OCI-LY3 (cell line): ENCODE data around the gene DPP10.

ENCODE experiments used
- H2AFZ ChIP-seq: fragments of 200-600, 300-600 bp; shearing (Covaris generic); 2 replicates; pipeline ENCODE4 v1.6.0; 2014; ENCODE audit warnings: antibody characterized with exemption, low read depth, low read length
- H3K27ac ChIP-seq: fragments of 200-600, 300-600 bp; sonication (generic); 2 replicates; pipeline ENCODE4 v1.5.1; 2014; ENCODE audit warnings: mild to moderate bottlenecking, low read length, moderate library complexity, mixed read lengths
- H3K27me3 ChIP-seq: fragments of 200-600, 300-600 bp; sonication (generic); 2 replicates; pipeline ENCODE4 v1.6.1; 2014; ENCODE audit warnings: low read depth, low read length, mixed read lengths
- H3K36me3 ChIP-seq: fragments of 200-600, 300-600 bp; sonication (generic); replicated peaks from 2 replicates; pipeline ENCODE3; 2014; ENCODE audit warnings: low read depth, low read length, mixed read lengths
- H3K4me1 ChIP-seq: fragments of 300-600, 200-600 bp; sonication (generic); 2 replicates; pipeline ENCODE4 v1.6.1; 2014; ENCODE audit warnings: low read length, mixed read lengths
- H3K4me2 ChIP-seq: fragments of 200-600, 300-600 bp; sonication (generic); 2 replicates; pipeline ENCODE4 v1.6.1; 2014; ENCODE audit warnings: low read length, mixed read lengths
- H3K4me3 ChIP-seq: fragments of 300-600, 200-600 bp; sonication (generic); 2 replicates; pipeline ENCODE4 v1.5.1; 2014; ENCODE audit warnings: antibody characterized with exemption, mild to moderate bottlenecking, low read length, moderate library complexity
- H3K79me2 ChIP-seq: fragments of 300-600, 200-600 bp; shearing (Covaris generic); 2 replicates; pipeline ENCODE4 v1.6.1; 2014; ENCODE audit warnings: mild to moderate bottlenecking, low read length, mixed read lengths
- H3K9ac ChIP-seq: fragments of 300-600, 200-600 bp; shearing (Covaris generic); 2 replicates; pipeline ENCODE4 v1.6.0; 2014; ENCODE audit warnings: mild to moderate bottlenecking, low read length, moderate library complexity
- H3K9me3 ChIP-seq: fragments of 200-600, 300-600 bp; shearing (Covaris generic); 2 replicates; pipeline ENCODE4 v1.6.1; 2014; ENCODE audit warnings: low read length, mixed read lengths; ENCODE audit not compliant: insufficient read depth
- H4K20me1 ChIP-seq: fragments of 200-600, 300-600 bp; sonication (generic); 2 replicates; pipeline ENCODE4 v1.6.1; 2016; ENCODE audit warnings: low read length, mixed read lengths; ENCODE audit not compliant: insufficient read depth
- EZH2phosphoT487 ChIP-seq: fragments of 200-600 bp; shearing (Covaris generic); IDR thresholded peaks from 2 replicates; pipeline ENCODE4 v1.6.1; 2018; ENCODE audit warnings: antibody characterized with exemption, mixed run types, low read depth
- TF ChIP-seq, protein P1 (sequence below): fragments of 200-600, 300-600 bp; sonication (generic); IDR thresholded peaks from 2 replicates; pipeline ENCODE4 v1.5.1; 2014; ENCODE audit warnings: antibody characterized with exemption, low read length, low read depth

The DPP10 gene

DNA sequence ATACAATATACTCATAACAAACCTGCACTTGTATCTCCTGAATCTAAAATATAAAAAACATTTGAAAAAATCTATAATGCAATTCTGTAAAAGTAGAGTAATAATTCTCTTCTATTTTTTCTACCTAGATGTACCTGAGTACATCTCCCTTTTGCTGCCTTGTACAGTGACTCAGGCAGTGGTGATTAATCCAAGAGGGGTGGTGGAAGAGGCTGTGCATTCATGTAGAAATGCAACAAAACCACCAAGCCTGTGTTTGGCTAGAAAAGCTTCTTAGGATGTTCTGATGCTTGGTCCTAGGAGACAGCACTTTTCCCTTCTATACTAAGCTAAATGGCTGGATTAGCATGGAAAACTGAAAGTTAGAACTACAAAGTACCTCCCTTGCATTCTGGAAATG lies 245.8 kb downstream of the DPP10 start:
- H2AFZ ChIP-seq = no peak overlapping the region
- TF ChIP-seq, protein P1, sequence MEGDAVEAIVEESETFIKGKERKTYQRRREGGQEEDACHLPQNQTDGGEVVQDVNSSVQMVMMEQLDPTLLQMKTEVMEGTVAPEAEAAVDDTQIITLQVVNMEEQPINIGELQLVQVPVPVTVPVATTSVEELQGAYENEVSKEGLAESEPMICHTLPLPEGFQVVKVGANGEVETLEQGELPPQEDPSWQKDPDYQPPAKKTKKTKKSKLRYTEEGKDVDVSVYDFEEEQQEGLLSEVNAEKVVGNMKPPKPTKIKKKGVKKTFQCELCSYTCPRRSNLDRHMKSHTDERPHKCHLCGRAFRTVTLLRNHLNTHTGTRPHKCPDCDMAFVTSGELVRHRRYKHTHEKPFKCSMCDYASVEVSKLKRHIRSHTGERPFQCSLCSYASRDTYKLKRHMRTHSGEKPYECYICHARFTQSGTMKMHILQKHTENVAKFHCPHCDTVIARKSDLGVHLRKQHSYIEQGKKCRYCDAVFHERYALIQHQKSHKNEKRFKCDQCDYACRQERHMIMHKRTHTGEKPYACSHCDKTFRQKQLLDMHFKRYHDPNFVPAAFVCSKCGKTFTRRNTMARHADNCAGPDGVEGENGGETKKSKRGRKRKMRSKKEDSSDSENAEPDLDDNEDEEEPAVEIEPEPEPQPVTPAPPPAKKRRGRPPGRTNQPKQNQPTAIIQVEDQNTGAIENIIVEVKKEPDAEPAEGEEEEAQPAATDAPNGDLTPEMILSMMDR = no peak
- TF ChIP-seq EZH2phosphoT487 = no peak
- H3K4me2 ChIP-seq = no peak overlapping the region
- no peaks in the 10 kb centered on the region for H4K20me1 ChIP-seq
- no peaks in the 10 kb centered on the region for H3K27me3 ChIP-seq
- H3K36me3 ChIP-seq = no peaks in the 10 kb centered on the region
- no peak overlapping the region for H3K9ac ChIP-seq
- no peak overlapping the region for H3K4me3 ChIP-seq
- H3K27ac ChIP-seq = no peak overlapping the region
- no peaks in the 10 kb centered on the region for H3K79me2 ChIP-seq
- H3K9me3 ChIP-seq = no peaks in the 10 kb centered on the region
- H3K4me1 ChIP-seq = no peaks in the 10 kb centered on the region

DNA sequence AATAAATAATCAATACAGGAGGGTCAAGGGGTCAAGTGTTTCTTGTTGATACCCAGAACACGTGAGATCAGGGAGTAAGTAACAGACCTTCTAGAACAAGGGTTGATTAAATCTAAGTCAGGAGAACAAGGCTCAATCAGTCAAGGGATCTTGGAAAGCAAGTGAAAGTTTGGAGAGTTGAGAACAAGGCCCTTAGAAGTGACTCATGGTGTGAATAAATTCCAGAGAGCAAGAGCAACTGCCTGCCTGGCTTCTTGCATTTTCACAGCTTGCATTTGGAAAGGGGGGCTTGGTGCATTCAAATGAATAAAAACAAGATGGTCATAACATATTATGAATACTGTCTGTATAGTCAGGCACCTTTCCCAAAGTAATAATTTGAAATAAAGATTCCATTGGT lies 256.1 kb downstream of the DPP10 start:
- no peaks in the 10 kb centered on the region for H3K79me2 ChIP-seq
- no peaks in the 10 kb centered on the region for H3K9me3 ChIP-seq
- H3K4me1 ChIP-seq = no peaks in the 10 kb centered on the region
- no peak overlapping the region for H3K27ac ChIP-seq
- H3K4me2 ChIP-seq = no peak overlapping the region
- no peak overlapping the region for H3K4me3 ChIP-seq
- no peaks in the 10 kb centered on the region for H3K36me3 ChIP-seq
- no peaks in the 10 kb centered on the region for H4K20me1 ChIP-seq
- no peak overlapping the region for H3K9ac ChIP-seq
- no peak overlapping the region for H2AFZ ChIP-seq
- no peaks in the 10 kb centered on the region for H3K27me3 ChIP-seq
- TF ChIP-seq, protein P1 = no peak
- no peak for TF ChIP-seq EZH2phosphoT487

DNA sequence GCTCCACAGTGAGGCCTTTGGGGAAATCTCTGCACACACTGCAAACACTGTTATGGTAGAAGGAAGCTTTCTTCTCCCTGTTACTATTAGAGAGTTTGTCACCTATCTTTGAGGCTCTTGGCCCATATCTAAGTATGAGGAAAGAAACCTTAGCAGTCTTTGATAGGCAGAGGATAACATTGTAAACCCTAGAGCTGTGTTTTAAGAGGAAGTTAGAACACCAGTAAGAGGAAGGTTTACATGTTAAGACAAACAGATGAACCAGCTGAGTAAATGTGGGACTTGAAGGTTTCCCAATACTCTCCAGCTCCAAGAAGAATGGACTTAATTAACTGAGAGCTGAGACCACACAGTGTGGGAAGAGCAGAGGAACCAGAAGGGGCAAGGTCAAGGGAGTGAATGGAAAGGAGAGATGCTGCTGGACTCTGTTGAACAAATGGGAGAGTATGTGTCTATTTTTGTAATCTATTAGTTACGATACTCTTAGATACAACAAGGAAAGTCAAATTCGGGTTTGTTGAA lies 257.0 kb downstream of the DPP10 start:
- H3K4me2 ChIP-seq = no peak overlapping the region
- H3K27me3 ChIP-seq = no peaks in the 10 kb centered on the region
- no peak overlapping the region for H3K9ac ChIP-seq
- no peaks in the 10 kb centered on the region for H4K20me1 ChIP-seq
- H2AFZ ChIP-seq = no peak overlapping the region
- no peaks in the 10 kb centered on the region for H3K9me3 ChIP-seq
- no peak overlapping the region for H3K27ac ChIP-seq
- H3K4me1 ChIP-seq = no peaks in the 10 kb centered on the region
- no peak overlapping the region for H3K4me3 ChIP-seq
- no peak for TF ChIP-seq EZH2phosphoT487
- H3K36me3 ChIP-seq = no peaks in the 10 kb centered on the region
- H3K79me2 ChIP-seq = no peaks in the 10 kb centered on the region

GRCh38 chr2:114700440-114700839 lies 258.0 kb downstream of the DPP10 start:
- no peaks in the 10 kb centered on the region for H3K36me3 ChIP-seq
- H3K79me2 ChIP-seq = no peaks in the 10 kb centered on the region
- no peak overlapping the region for H3K4me2 ChIP-seq
- no peaks in the 10 kb centered on the region for H3K9me3 ChIP-seq
- H4K20me1 ChIP-seq = no peaks in the 10 kb centered on the region
- no peak overlapping the region for H3K4me3 ChIP-seq
- no peak overlapping the region for H3K27ac ChIP-seq
- H3K27me3 ChIP-seq = no peaks in the 10 kb centered on the region
- TF ChIP-seq EZH2phosphoT487 = no peak
- TF ChIP-seq, protein P1 = no peak
- H3K4me1 ChIP-seq = no peaks in the 10 kb centered on the region
- H3K9ac ChIP-seq = no peak overlapping the region
- peak overlapping the region; percentile 11; the same call in 1 of the 2 replicates for H2AFZ ChIP-seq
